Stimulated activated naive B cell treated with anti-CD40 and anti-IgM and Interleukin-4, amounts not matched to agents 10 μg/mL and 1 μg/mL and 100 μg/mL, for 72 hours (primary cell): ENCODE results near the gene WDR77.

Experiments used
- ATAC-seq, 2 donors: fragments of 150-1000 bp; cut with Tn5 transposase; replicated peaks; 2 replicates each; pipeline ENCODE4 v1.10.0; 2021; ENCODE audit warnings: moderate library complexity in 1 of 2
- DNase-seq: peaks from one replicate; pipeline ENCODE4 v3.0.0; 2021
- H3K27ac Mint-ChIP-seq: one replicate; pipeline ENCODE4 v1.8.0; 2022; ENCODE audit warnings: mild to moderate bottlenecking, mixed read lengths
- H3K27me3 Mint-ChIP-seq, 2 donors: one replicate each; pipeline ENCODE4 v1.8.0; 2022; ENCODE audit warnings: mixed read lengths in 2 of 2
- H3K36me3 Mint-ChIP-seq, 2 donors: one replicate each; pipeline ENCODE4 v1.8.0; 2022; ENCODE audit warnings: mixed read lengths in 2 of 2, mild to moderate bottlenecking in 1 of 2
- H3K4me1 Mint-ChIP-seq, 2 donors: one replicate each; pipeline ENCODE4 v1.8.0; 2022; ENCODE audit warnings: mixed read lengths in 2 of 2, mild to moderate bottlenecking in 1 of 2
- H3K4me3 Mint-ChIP-seq, 2 donors: one replicate each; pipeline ENCODE4 v1.8.0; 2022; ENCODE audit warnings: mild to moderate bottlenecking in 2 of 2, mixed read lengths in 2 of 2, moderate library complexity in 1 of 2
- H3K9me3 Mint-ChIP-seq, 2 donors: one replicate each; pipeline ENCODE4 v1.8.0; 2022; ENCODE audit warnings: mixed read lengths in 2 of 2, mild to moderate bottlenecking in 1 of 2

Gene WDR77

GRCh38 chr1:111441573-111442192 lies 7.4 kb downstream of the WDR77 start:
- H3K4me1 Mint-ChIP-seq: peaks cover 21 to 37% of the 10 kb centered on the region in 2 donors
- peak; percentile 77 to 79 for ATAC-seq
- H3K27me3 Mint-ChIP-seq: no peaks in the 10 kb centered on the region
- H3K36me3 Mint-ChIP-seq: peaks cover 36 to 62% of the 10 kb centered on the region in 2 donors
- H3K4me3 Mint-ChIP-seq: no peak overlapping the region
- peak overlapping the region; percentile 25 for H3K27ac Mint-ChIP-seq
- no peaks in the 10 kb centered on the region for H3K9me3 Mint-ChIP-seq
- DNase-seq: peak; percentile 14

GRCh38 chr1:111439461-111440351 lies 9.3 kb downstream of the WDR77 start:
- H3K36me3 Mint-ChIP-seq: peaks cover 28 to 54% of the 10 kb centered on the region in 2 donors
- DNase-seq (no peak), ATAC-seq (no peak)
- no peak overlapping the region for H3K27ac Mint-ChIP-seq
- H3K27me3 Mint-ChIP-seq: no peaks in the 10 kb centered on the region
- no peak overlapping the region for H3K4me3 Mint-ChIP-seq
- no peaks in the 10 kb centered on the region for H3K9me3 Mint-ChIP-seq
- H3K4me1 Mint-ChIP-seq: peaks cover 14 to 25% of the 10 kb centered on the region in 2 donors

GRCh38 chr1:111436726-111437125 lies 12.3 kb downstream of the WDR77 start:
- no peaks in the 10 kb centered on the region for H3K27me3 Mint-ChIP-seq
- no peak overlapping the region for H3K27ac Mint-ChIP-seq
- H3K4me3 Mint-ChIP-seq: no peak overlapping the region
- H3K9me3 Mint-ChIP-seq: no peaks in the 10 kb centered on the region
- no peak for DNase-seq
- no peak for ATAC-seq
- peaks cover 2 to 6% of the 10 kb centered on the region in 2 donors for H3K4me1 Mint-ChIP-seq
- peaks cover 17 to 27% of the 10 kb centered on the region in 2 donors for H3K36me3 Mint-ChIP-seq

- ATAC-seq: no peak
- peaks cover 15 to 32% of the 10 kb centered on the region in 2 donors for H3K36me3 Mint-ChIP-seq
- H3K27ac Mint-ChIP-seq: no peak overlapping the region
- H3K27me3 Mint-ChIP-seq: peaks cover 9 to 15% of the 10 kb centered on the region in 2 donors
- H3K4me1 Mint-ChIP-seq: no peaks in the 10 kb centered on the region
- no peak for DNase-seq
- H3K4me3 Mint-ChIP-seq: no peak overlapping the region
- H3K9me3 Mint-ChIP-seq: no peaks in the 10 kb centered on the region
Observed at GRCh38 chr1:111424281-111424680, 24.8 kb downstream of the WDR77 start.

GRCh38 chr1:111422546-111423391 lies 26.3 kb downstream of the WDR77 start:
- H3K4me3 Mint-ChIP-seq: no peak overlapping the region
- no peak for ATAC-seq

GRCh38 chr1:111420377-111420776 lies 28.7 kb downstream of the WDR77 start:
- Mint-ChIP-seq H3K36me3 (peaks cover 25 to 51% of the 10 kb centered on the region in 2 donors), H3K27ac (no peak overlapping the region), H3K9me3 (no peaks in the 10 kb centered on the region), H3K4me1 (peaks cover 3 to 9% of the 10 kb centered on the region in 2 donors), H3K27me3 (peaks cover 4% of the 10 kb centered on the region in 2 donors), H3K4me3 (no peak overlapping the region)
- DNase-seq (no peak), ATAC-seq (no peak)

More at GRCh38 chr1:111422546-111423391, 26.3 kb downstream of the WDR77 start:
- no peaks in the 10 kb centered on the region for H3K9me3 Mint-ChIP-seq
- no peak overlapping the region for H3K27ac Mint-ChIP-seq
- no peaks in the 10 kb centered on the region for H3K4me1 Mint-ChIP-seq
- peaks cover 9 to 15% of the 10 kb centered on the region in 2 donors for H3K27me3 Mint-ChIP-seq
- H3K36me3 Mint-ChIP-seq: peaks cover 20 to 43% of the 10 kb centered on the region in 2 donors
- no peak for DNase-seq

GRCh38 chr1:111419037-111419436 lies 30.0 kb downstream of the WDR77 start:
- H3K27ac Mint-ChIP-seq: no peak overlapping the region
- peaks cover 3 to 9% of the 10 kb centered on the region in 2 donors for H3K4me1 Mint-ChIP-seq
- no peak for DNase-seq
- H3K36me3 Mint-ChIP-seq: peaks cover 23 to 55% of the 10 kb centered on the region in 2 donors
- H3K9me3 Mint-ChIP-seq: no peaks in the 10 kb centered on the region
- H3K4me3 Mint-ChIP-seq: no peak overlapping the region
- no peaks in the 10 kb centered on the region for H3K27me3 Mint-ChIP-seq
- no peak for ATAC-seq

- no peaks in the 10 kb centered on the region for H3K27me3 Mint-ChIP-seq
- H3K9me3 Mint-ChIP-seq: no peaks in the 10 kb centered on the region
- no peak overlapping the region for H3K27ac Mint-ChIP-seq
- H3K36me3 Mint-ChIP-seq: peaks cover 25 to 53% of the 10 kb centered on the region in 2 donors
- no peak overlapping the region for H3K4me3 Mint-ChIP-seq
- DNase-seq (no peak), ATAC-seq (no peak)
- peaks cover 3 to 9% of the 10 kb centered on the region in 2 donors for H3K4me1 Mint-ChIP-seq
Observed at GRCh38 chr1:111417755-111418154, 31.3 kb downstream of the WDR77 start.

GRCh38 chr1:111415461-111415860 lies 33.6 kb downstream of the WDR77 start:
- no peak for DNase-seq
- Mint-ChIP-seq H3K27me3 (no peaks in the 10 kb centered on the region), H3K36me3 (peaks cover 18 to 42% of the 10 kb centered on the region in 2 donors), H3K27ac (no peak overlapping the region), H3K4me3 (no peak overlapping the region), H3K4me1 (peaks cover 3 to 9% of the 10 kb centered on the region in 2 donors), H3K9me3 (no peaks in the 10 kb centered on the region)
- ATAC-seq: no peak

- H3K27me3 Mint-ChIP-seq: no peaks in the 10 kb centered on the region
- no peak overlapping the region for H3K27ac Mint-ChIP-seq
- no peak overlapping the region for H3K4me3 Mint-ChIP-seq
- peaks cover 3 to 9% of the 10 kb centered on the region in 2 donors for H3K4me1 Mint-ChIP-seq
- ATAC-seq (no peak), DNase-seq (no peak)
- peaks cover 16 to 40% of the 10 kb centered on the region in 2 donors for H3K36me3 Mint-ChIP-seq
- H3K9me3 Mint-ChIP-seq: no peaks in the 10 kb centered on the region
Observed at GRCh38 chr1:111414756-111415155, 34.3 kb downstream of the WDR77 start.

- H3K9me3 Mint-ChIP-seq: no peaks in the 10 kb centered on the region
- no peak overlapping the region for H3K4me3 Mint-ChIP-seq
- H3K27ac Mint-ChIP-seq: no peak overlapping the region
- peaks cover 11 to 28% of the 10 kb centered on the region in 2 donors for H3K36me3 Mint-ChIP-seq
- no peaks in the 10 kb centered on the region for H3K27me3 Mint-ChIP-seq
- ATAC-seq: no peak
- DNase-seq: no peak
- peaks cover 3 to 9% of the 10 kb centered on the region in 2 donors for H3K4me1 Mint-ChIP-seq
Observed at GRCh38 chr1:111412839-111413238, 36.2 kb downstream of the WDR77 start.

GRCh38 chr1:111407301-111407700 lies 41.8 kb downstream of the WDR77 start:
- Mint-ChIP-seq H3K27ac (peak overlapping the region; percentile 45), H3K9me3 (no peaks in the 10 kb centered on the region), H3K27me3 (no peaks in the 10 kb centered on the region), H3K4me1 (peaks cover 18 to 36% of the 10 kb centered on the region in 2 donors), H3K4me3 (no peak overlapping the region), H3K36me3 (no peaks in the 10 kb centered on the region)
- no peak for ATAC-seq
- DNase-seq: no peak

GRCh38 chr1:111406321-111406768 lies 42.7 kb downstream of the WDR77 start:
- no peaks in the 10 kb centered on the region for H3K36me3 Mint-ChIP-seq
- no peaks in the 10 kb centered on the region for H3K27me3 Mint-ChIP-seq
- H3K27ac Mint-ChIP-seq: peak overlapping the region; percentile 22
- H3K4me3 Mint-ChIP-seq: no peak overlapping the region
- peaks cover 18 to 36% of the 10 kb centered on the region in 2 donors for H3K4me1 Mint-ChIP-seq
- DNase-seq (peak; percentile 26), ATAC-seq (peak; percentile 98 to 99)
- H3K9me3 Mint-ChIP-seq: no peaks in the 10 kb centered on the region

GRCh38 chr1:111404588-111404987 lies 44.5 kb downstream of the WDR77 start:
- no peaks in the 10 kb centered on the region for H3K36me3 Mint-ChIP-seq
- no peak overlapping the region for H3K27ac Mint-ChIP-seq
- no peaks in the 10 kb centered on the region for H3K27me3 Mint-ChIP-seq
- H3K9me3 Mint-ChIP-seq: no peaks in the 10 kb centered on the region
- DNase-seq (no peak), ATAC-seq (peak in 1 of 2 donors; percentile 32)
- peaks cover 22 to 42% of the 10 kb centered on the region in 2 donors for H3K4me1 Mint-ChIP-seq
- no peak overlapping the region for H3K4me3 Mint-ChIP-seq
